ENCODE data around the gene DIPK2A. TPM values are rescaled to one million over a fixed set of nuclear protein-coding genes. Genes with fewer than 3 reads are reported as not detected.

The DIPK2A gene
- total RNA-seq (2014; rRNA removed) (28.5 and 31.3 TPM in 2 replicates), Bru-seq, nascent RNA (percentile 62 among the genes with signal in this experiment), BruChase-seq, experiment 1, labeled RNA remaining after a 6-hour chase (percentile 62 among the genes with signal in this experiment), BruChase-seq, experiment 2, labeled RNA remaining after a 2-hour chase (percentile 79 among the genes with signal in this experiment)
- long read RNA-seq, full-length matches to known transcripts = 51 of 60 reads
- long read RNA-seq, partial matches to known transcripts = 1 of 60 reads
- long read RNA-seq, other reads (novel, unspliced or antisense) = 8 of 60 reads

- Histone ChIP-seq H3K9me3 (ENCODE audit: low read length) (no peaks in the 10 kb centered on the region), H3F3A (ENCODE audit: low read length, unreplicated experiment) (no peaks in the 10 kb centered on the region), H3K9me2 (replicated peaks; ENCODE audit: low read length) (no peaks in the 10 kb centered on the region), H2AFZ (ENCODE audit: low read length) (peak within 1 kb of the TSS; percentile 99), H3K27me3 (ENCODE audit: low read length) (no peaks in the 10 kb centered on the region), H3K27ac (ENCODE audit: low read length) (peak within 1 kb of the TSS; percentile 88), H3K79me2 (ENCODE audit: low read length) (peaks cover 44% of the 10 kb centered on the region), H3K4me2 (ENCODE audit: low read length) (peak within 1 kb of the TSS; percentile 98), H3K4me3 (ENCODE audit: low read length) (peak within 1 kb of the TSS; percentile 99), H3K9ac (ENCODE audit: low read length) (peak within 1 kb of the TSS; percentile 88), H4K20me1 (ENCODE audit: low read length) (peaks cover 14% of the 10 kb centered on the region; the same call in 1 of the 2 replicates), H3K36me3 (ENCODE audit: low read depth, low read length) (no peaks in the 10 kb centered on the region), H3K4me1 (ENCODE audit: insufficient read depth, low read length) (peaks cover 22% of the 10 kb centered on the region)
- DNase-seq (peak; percentile 84), ATAC-seq (peak; percentile 59)
- TF ChIP-seq EZH2phosphoT487 (IDR thresholded peaks at IDR 0.05; ENCODE audit: borderline replicate concordance, low read length) (no peak), EZH2 (IDR thresholded peaks at IDR 0.05; ENCODE audit: low read length, unreplicated experiment) (no peak), CTCF (conservative IDR thresholded peaks at IDR 0.05; ENCODE audit: low read depth, low read length) (no peak)
- ChIA-PET CTCF (interaction anchor here (0.6 to 1.3 kb wide), 4 partner anchors 146 to 1805 kb away, joined by 3 read pairs; no protein-coding TSS in a partner anchor), POLR2A (ENCODE audit: unreplicated experiment) (interaction anchor here (0.6 to 1.1 kb wide), 6 partner anchors 75 to 1839 kb away, joined by 3 to 7 read pairs (median 4); no protein-coding TSS in a partner anchor)
- intact Hi-C loops (cut with micrococcal nuclease) = loop anchor here (1.0 to 10.0 kb wide), 7 partner anchors 15 to 583 kb away; no protein-coding TSS in a partner anchor
- BruUV-seq (replicated peaks) = no TSS peak
These were observed at the start of gene DIPK2A for GRCh38 chr3:143971359-143972154. Gene DIPK2A (plus strand): TSS chr3:143971823. CDS start chr3:143972333, 510 bp downstream.

- H4K20me1 ChIP-seq (ENCODE audit: low read length) = no peaks in the 10 kb centered on the region
- DNase-seq (no peak), ATAC-seq (no peak)
- H3K9ac ChIP-seq (ENCODE audit: low read length) = no peak overlapping the region
- H3K9me3 ChIP-seq (ENCODE audit: low read length) = no peaks in the 10 kb centered on the region
- H3F3A ChIP-seq (ENCODE audit: low read length, unreplicated experiment) = no peaks in the 10 kb centered on the region
- H2AFZ ChIP-seq (ENCODE audit: low read length) = no peak overlapping the region
- H3K4me1 ChIP-seq (ENCODE audit: insufficient read depth, low read length) = no peaks in the 10 kb centered on the region
- ChIA-PET POLR2A (ENCODE audit: unreplicated experiment) (no interaction called here), CTCF (no interaction called here)
- H3K27me3 ChIP-seq (ENCODE audit: low read length) = no peaks in the 10 kb centered on the region
- H3K27ac ChIP-seq (ENCODE audit: low read length) = no peak overlapping the region
- no peaks in the 10 kb centered on the region for H3K79me2 ChIP-seq (ENCODE audit: low read length)
- no peak overlapping the region for H3K4me3 ChIP-seq (ENCODE audit: low read length)
- no TSS peak for BruUV-seq (replicated peaks)
- intact Hi-C loops (cut with micrococcal nuclease) = no loop called here
- no peaks in the 10 kb centered on the region for H3K9me2 ChIP-seq (replicated peaks; ENCODE audit: low read length)
- no peaks in the 10 kb centered on the region for H3K36me3 ChIP-seq (ENCODE audit: low read depth, low read length)
- no peak for TF ChIP-seq EZH2 (IDR thresholded peaks at IDR 0.05; ENCODE audit: low read length, unreplicated experiment)
- no peak for TF ChIP-seq EZH2phosphoT487 (IDR thresholded peaks at IDR 0.05; ENCODE audit: borderline replicate concordance, low read length)
- H3K4me2 ChIP-seq (ENCODE audit: low read length) = no peak overlapping the region
These were observed 46.9 kb upstream of the DIPK2A start for GRCh38 chr3:143924522-143925285.

GRCh38 chr3:143928056-143928455 is 43.6 kb upstream of the DIPK2A start:
- intact Hi-C loops (cut with micrococcal nuclease) = no loop called here
- H3K27ac ChIP-seq (ENCODE audit: low read length) = no peak overlapping the region

More at GRCh38 chr3:143928056-143928455, 43.6 kb upstream of the DIPK2A start:
- H3K27me3 ChIP-seq (ENCODE audit: low read length) = no peaks in the 10 kb centered on the region
- no peak overlapping the region for H3K9ac ChIP-seq (ENCODE audit: low read length)
- ChIA-PET CTCF (no interaction called here), POLR2A (ENCODE audit: unreplicated experiment) (no interaction called here)
- H3K4me2 ChIP-seq (ENCODE audit: low read length) = no peak overlapping the region
- no peaks in the 10 kb centered on the region for H4K20me1 ChIP-seq (ENCODE audit: low read length)
- no peak overlapping the region for H2AFZ ChIP-seq (ENCODE audit: low read length)
- H3K4me3 ChIP-seq (ENCODE audit: low read length) = no peak overlapping the region
- TF ChIP-seq EZH2phosphoT487 (IDR thresholded peaks at IDR 0.05; ENCODE audit: borderline replicate concordance, low read length) (no peak), EZH2 (IDR thresholded peaks at IDR 0.05; ENCODE audit: low read length, unreplicated experiment) (no peak), CTCF (conservative IDR thresholded peaks at IDR 0.05; ENCODE audit: low read depth, low read length) (no peak)
- no peaks in the 10 kb centered on the region for H3K9me2 ChIP-seq (replicated peaks; ENCODE audit: low read length)
- H3K9me3 ChIP-seq (ENCODE audit: low read length) = no peaks in the 10 kb centered on the region
- H3K4me1 ChIP-seq (ENCODE audit: insufficient read depth, low read length) = no peaks in the 10 kb centered on the region
- H3F3A ChIP-seq (ENCODE audit: low read length, unreplicated experiment) = no peaks in the 10 kb centered on the region
- no peaks in the 10 kb centered on the region for H3K79me2 ChIP-seq (ENCODE audit: low read length)
- no peak for DNase-seq
- BruUV-seq (replicated peaks) = no TSS peak
- no peak for ATAC-seq
- no peaks in the 10 kb centered on the region for H3K36me3 ChIP-seq (ENCODE audit: low read depth, low read length)
